SK-N-MC (cell line): ENCODE measurements around the gene DVL1.

Source experiments
- EZH2 ChIP-seq: fragments of 200-600 bp; sonication (generic); IDR thresholded peaks from one replicate; pipeline ENCODE4 v1.6.1; 2017; ENCODE audit warnings: antibody characterized with exemption
- POLR2AphosphoS5 ChIP-seq: IDR thresholded peaks from 2 replicates; pipeline ENCODE4 v1.6.1; 2012; ENCODE audit warnings: mild to moderate bottlenecking, low read depth, low read length, borderline replicate concordance

DNA sequence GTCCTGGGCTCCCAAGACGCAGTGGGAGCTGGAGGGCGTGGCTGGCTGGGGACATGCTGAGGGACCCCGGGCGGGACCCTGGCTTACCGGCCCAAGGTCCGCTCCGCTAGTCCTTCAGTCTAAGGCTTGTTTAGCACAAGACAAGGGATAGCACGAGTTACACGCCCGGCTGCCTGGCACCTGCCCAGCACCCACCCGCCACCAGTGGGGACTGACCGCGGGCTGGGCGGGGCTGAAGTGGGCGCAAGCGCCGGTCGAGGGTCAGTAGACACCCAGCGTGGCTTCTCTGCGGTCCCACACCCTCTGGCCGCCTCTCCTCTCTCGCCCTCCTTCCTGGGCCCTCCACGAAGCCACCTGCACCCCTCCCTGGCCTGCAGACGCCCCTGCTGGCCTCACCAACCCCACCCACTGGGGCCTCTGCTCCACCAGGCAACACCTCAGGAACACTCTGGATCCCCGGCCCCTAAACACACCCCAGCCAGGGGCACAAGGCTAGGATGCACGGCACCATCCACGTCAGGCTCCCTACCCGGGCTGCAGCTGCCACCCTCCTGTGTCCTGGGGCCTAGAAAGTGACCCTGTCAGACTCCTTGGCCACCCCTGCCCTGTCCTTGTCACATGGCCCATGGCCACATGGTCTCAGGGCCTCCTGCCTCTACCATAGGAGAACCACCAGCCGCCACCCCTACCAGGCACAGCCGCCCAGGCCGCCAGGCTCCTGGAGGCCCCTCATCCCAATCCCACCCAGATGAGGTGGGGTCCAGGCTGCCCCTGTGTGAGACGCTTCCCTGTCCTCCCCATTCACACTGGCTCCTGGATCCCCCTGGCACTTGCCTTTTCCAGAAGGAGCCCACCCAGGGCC lies 12.1 kb downstream of the DVL1 start:
- TF ChIP-seq EZH2 = no peak
- no peak for TF ChIP-seq POLR2AphosphoS5
